ENCODE data around the gene LRRC52. TPM values are rescaled to one million over a fixed set of nuclear protein-coding genes. Genes with fewer than 3 reads are reported as not detected.

LRRC52 gene
- not detected in 2 replicates for total RNA-seq

GRCh38 chr1:165543532-165544438, at the start of gene LRRC52:
TSS of gene LRRC52 (plus strand) at chr1:165544000. CDS start at chr1:165544297, 297 bp downstream.

Other genes starting within 250 kb of the LRRC52 start
- not detected in 2 replicates for gene LMX1A, start 187.3 kb upstream of the LRRC52 start, total RNA-seq
- gene RXRG, start 98.9 kb upstream of the LRRC52 start, total RNA-seq, result not detected in 2 replicates
- gene MGST3, start 87.2 kb downstream of the LRRC52 start, total RNA-seq, result 102 and 146 TPM in 2 replicates
- 61.8 and 74.7 TPM in 2 replicates for gene ALDH9A1, start 154.6 kb downstream of the LRRC52 start, total RNA-seq
- gene TMCO1, start 224.9 kb downstream of the LRRC52 start, total RNA-seq, result 89.3 and 104 TPM in 2 replicates